Colonic mucosa (tissue), 4 donors: ENCODE results near the gene COQ2. TPM values are rescaled to one million over a fixed set of nuclear protein-coding genes. Genes with fewer than 3 reads are reported as not detected.
"Not testable (repeated sequence)": the region's sequence is repeated elsewhere in the genome, so short reads cannot be mapped to it uniquely, and the experiment has no call there.

Source experiments
- DNase-seq: peaks from one replicate; pipeline ENCODE4 v3.0.0-alpha.2; 2020
- H3K27ac ChIP-seq: fragments of 200-600 bp; one replicate; pipeline ENCODE4 v1.8.0; 2021
- H3K27me3 ChIP-seq: fragments of 200-600 bp; one replicate; pipeline ENCODE4 v1.8.0; 2021
- H3K36me3 ChIP-seq: fragments of 200-600 bp; one replicate; pipeline ENCODE4 v1.8.0; 2021
- H3K4me1 ChIP-seq: fragments of 200-600 bp; one replicate; pipeline ENCODE4 v1.8.0; 2021; ENCODE audit warnings: mild to moderate bottlenecking
- H3K4me3 ChIP-seq: fragments of 200-600 bp; one replicate; pipeline ENCODE4 v1.8.0; 2021
- H3K9ac ChIP-seq, 2 donors: one replicate each; pipeline ENCODE4 v1.7.0; 2013; ENCODE audit warnings: control low read depth in 2 of 2, low read depth in 2 of 2, low read length in 2 of 2
- H3K9me3 ChIP-seq: fragments of 200-600 bp; one replicate; pipeline ENCODE4 v1.8.0; 2021
- CTCF ChIP-seq: fragments of 200-600 bp; IDR thresholded peaks from one replicate; pipeline ENCODE4 v1.8.0; 2022; ENCODE audit warnings: antibody characterized with exemption, mild to moderate bottlenecking
- intact Hi-C: fragments of 100-400 bp; cut with DNase I; formaldehyde crosslinking; loops from one replicate; pipeline ENCODE4 v1.14.1; 2022
- total RNA-seq, 2 donors: library from RNA; stranded (reverse); fragmentation: NEBNext Ultra II Directional in 1 of 2; extraction: Animal tissue kit (Norgen Biotek cat#: 25700) in 1 of 2; gene quantifications; one replicate each; pipeline ENCODE4 v1.2.1, GENCODE V29; 2021
- donor health status: healthy.
- donor health status: DM: no; HTN: no; CAD: no.
- donor health status: DM: no; HTN: no; CAD: no.

COQ2 gene
- total RNA-seq, 2 donors from 2014 or later: 23.4 to 28.3 TPM

- Histone ChIP-seq H3K27ac (no peak overlapping the region), H3K27me3 (no peaks in the 10 kb centered on the region), H3K4me3 (no peak overlapping the region), H3K36me3 (no peaks in the 10 kb centered on the region), H3K9ac (no peak overlapping the region), H3K9me3 (no peaks in the 10 kb centered on the region), H3K4me1 (peaks cover 9% of the 10 kb centered on the region)
- DNase-seq: no peak
- TF ChIP-seq CTCF: no peak
- intact Hi-C loops: loop anchor here (5.0 to 10.0 kb wide), 2 partner anchors 173 to 209 kb away; partner anchors contain the start of genes HELQ and MRPS18C
Measured at GRCh38 chr4:83281307-83281706, 3.3 kb downstream of the COQ2 start.

- TF ChIP-seq CTCF: no peak
- no peaks in the 10 kb centered on the region for H3K9me3 ChIP-seq
- intact Hi-C loops: no loop called here
- no peaks in the 10 kb centered on the region for H3K27me3 ChIP-seq
- H3K4me1 ChIP-seq: no peaks in the 10 kb centered on the region
- H3K27ac ChIP-seq: no peak overlapping the region
- H3K9ac ChIP-seq: no peak overlapping the region
- H3K36me3 ChIP-seq: no peaks in the 10 kb centered on the region
- no peak for DNase-seq
- no peak overlapping the region for H3K4me3 ChIP-seq
Measured at GRCh38 chr4:83276299-83277040, 8.1 kb downstream of the COQ2 start.

GRCh38 chr4:83273926-83274325 lies 10.7 kb downstream of the COQ2 start:
- H3K4me1 ChIP-seq, H3K9ac ChIP-seq, H3K4me3 ChIP-seq, DNase-seq, H3K36me3 ChIP-seq, H3K27ac ChIP-seq, H3K9me3 ChIP-seq, H3K27me3 ChIP-seq, intact Hi-C loops: not testable (repeated sequence)

GRCh38 chr4:83272900-83273299 lies 11.7 kb downstream of the COQ2 start:
- no peak overlapping the region for H3K4me3 ChIP-seq
- no peak overlapping the region for H3K9ac ChIP-seq
- intact Hi-C loops: no loop called here
- no peaks in the 10 kb centered on the region for H3K9me3 ChIP-seq
- H3K27me3 ChIP-seq: no peaks in the 10 kb centered on the region
- no peaks in the 10 kb centered on the region for H3K4me1 ChIP-seq
- no peak for DNase-seq
- no peak for TF ChIP-seq CTCF
- H3K27ac ChIP-seq: no peak overlapping the region
- H3K36me3 ChIP-seq: no peaks in the 10 kb centered on the region

GRCh38 chr4:83269256-83269655 lies 15.3 kb downstream of the COQ2 start:
- no peak overlapping the region for H3K4me3 ChIP-seq
- no peak for DNase-seq
- no peaks in the 10 kb centered on the region for H3K36me3 ChIP-seq
- no peaks in the 10 kb centered on the region for H3K27me3 ChIP-seq
- H3K9me3 ChIP-seq: no peaks in the 10 kb centered on the region
- no peak overlapping the region for H3K9ac ChIP-seq
- TF ChIP-seq CTCF: no peak
- intact Hi-C loops: loop anchor here (5.0 to 10.0 kb wide), 2 partner anchors 197 to 804 kb away; no protein-coding TSS in a partner anchor
- no peak overlapping the region for H3K27ac ChIP-seq
- no peaks in the 10 kb centered on the region for H3K4me1 ChIP-seq

GRCh38 chr4:83268491-83268890 lies 16.1 kb downstream of the COQ2 start:
- DNase-seq: no peak
- H3K9ac ChIP-seq: no peak overlapping the region
- no peak for TF ChIP-seq CTCF
- no peaks in the 10 kb centered on the region for H3K36me3 ChIP-seq
- H3K27ac ChIP-seq: no peak overlapping the region
- H3K4me1 ChIP-seq: no peaks in the 10 kb centered on the region
- H3K9me3 ChIP-seq: no peaks in the 10 kb centered on the region
- H3K27me3 ChIP-seq: no peaks in the 10 kb centered on the region
- no peak overlapping the region for H3K4me3 ChIP-seq
- intact Hi-C loops: loop anchor here (5.0 to 10.0 kb wide), 2 partner anchors 196 to 804 kb away; no protein-coding TSS in a partner anchor
